GM19043 (cell line): ENCODE data around the gene ABR.
"Not testable (repeated sequence)": the region's sequence is repeated elsewhere in the genome, so short reads cannot be mapped to it uniquely, and the experiment has no call there.

Source experiments
- ATAC-seq: cut with Tn5 transposase; IDR thresholded peaks from one replicate; pipeline ENCODE4 v1.9.1; 2021; ENCODE audit warnings: low read depth; ENCODE audit not compliant: unreplicated experiment

The ABR gene

DNA sequence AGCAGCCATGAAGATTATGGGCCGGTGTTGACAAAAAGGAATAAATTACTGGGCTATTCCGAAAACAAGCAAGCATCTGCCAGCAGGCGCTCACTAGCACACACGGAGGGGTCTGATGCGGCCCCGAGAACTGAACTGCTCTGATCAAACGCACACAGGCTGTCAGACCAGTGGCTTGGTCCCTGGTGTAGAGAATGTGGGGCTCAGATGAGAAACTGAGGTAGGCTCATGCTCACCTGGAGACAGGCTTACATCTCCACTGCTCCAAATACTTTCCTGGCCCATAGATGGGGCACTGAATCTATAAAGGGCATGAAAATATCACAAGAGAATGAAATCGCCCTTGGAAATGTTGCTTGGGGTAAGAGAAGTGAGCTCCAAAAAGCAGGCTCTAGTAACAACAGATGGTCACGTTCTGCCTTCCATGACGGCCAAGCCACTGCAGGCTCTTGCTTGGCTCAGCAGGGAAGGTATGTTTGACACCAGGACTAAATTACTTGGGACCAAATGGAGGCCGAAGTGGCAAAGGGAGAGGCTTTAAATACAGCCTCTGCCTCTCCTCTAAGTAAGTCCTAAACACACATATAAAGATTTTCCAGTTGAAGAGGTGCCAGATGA, 5.4 kb downstream of the ABR start:
- no peak for ATAC-seq

DNA sequence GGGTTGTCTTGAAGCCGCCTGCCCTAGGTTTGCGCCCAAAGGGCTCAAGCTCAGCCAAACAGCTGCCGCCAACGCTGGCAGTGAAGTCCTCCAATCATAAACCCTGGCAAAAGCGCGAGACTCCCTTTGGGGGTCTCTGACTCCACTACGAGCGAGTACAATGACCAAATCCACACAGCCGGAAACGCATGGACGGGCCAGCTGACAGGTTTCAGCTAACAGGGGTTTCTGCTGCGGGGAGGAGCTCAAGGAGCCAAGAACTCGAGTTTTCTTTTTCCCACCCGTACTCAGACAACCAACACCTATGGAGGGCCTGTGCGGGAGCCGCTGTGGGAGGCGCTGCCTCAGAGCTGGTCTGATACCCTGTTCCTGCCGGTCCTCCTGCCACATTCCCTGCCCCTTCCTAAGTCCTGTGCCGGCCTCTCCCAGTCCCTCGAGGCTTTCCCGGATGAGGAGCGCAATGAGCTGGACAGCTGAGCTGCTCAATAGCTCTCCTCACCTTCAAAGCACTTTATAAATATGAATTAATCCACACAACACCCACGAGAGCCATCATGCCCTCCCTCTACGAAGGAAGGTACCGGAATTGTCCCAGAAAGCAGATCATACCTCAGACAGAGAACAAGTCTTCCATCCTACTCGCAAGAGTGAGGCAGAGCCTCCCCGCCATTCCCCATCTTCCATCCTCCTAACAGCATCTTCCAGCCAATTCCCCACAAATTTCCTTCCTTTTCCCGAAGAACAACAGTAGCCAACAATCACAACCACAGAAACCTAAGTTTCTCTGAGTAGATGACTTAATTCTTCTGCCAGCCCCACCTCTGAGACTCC, 6.1 kb downstream of the ABR start:
- no peak for ATAC-seq

DNA sequence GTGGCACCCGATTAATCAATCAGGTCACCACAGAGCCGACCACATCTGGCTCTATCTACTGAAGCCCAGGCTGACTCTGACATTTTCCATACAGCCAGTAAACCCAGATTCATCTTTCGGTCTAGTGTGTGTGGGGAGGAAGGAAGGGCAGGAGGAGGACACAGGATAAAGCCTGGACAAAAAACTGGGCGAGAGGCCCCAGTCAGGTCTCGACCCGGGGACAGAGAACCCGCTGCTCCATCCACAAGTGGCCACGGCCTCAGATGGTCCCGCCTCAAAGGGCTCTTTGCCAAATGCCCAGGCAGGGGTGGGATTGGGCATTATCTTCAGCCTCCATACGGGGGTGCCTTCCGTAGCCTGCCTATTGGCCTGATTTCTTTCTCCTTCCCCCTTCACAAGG, 7.8 kb downstream of the ABR start:
- ATAC-seq, result no peak

DNA sequence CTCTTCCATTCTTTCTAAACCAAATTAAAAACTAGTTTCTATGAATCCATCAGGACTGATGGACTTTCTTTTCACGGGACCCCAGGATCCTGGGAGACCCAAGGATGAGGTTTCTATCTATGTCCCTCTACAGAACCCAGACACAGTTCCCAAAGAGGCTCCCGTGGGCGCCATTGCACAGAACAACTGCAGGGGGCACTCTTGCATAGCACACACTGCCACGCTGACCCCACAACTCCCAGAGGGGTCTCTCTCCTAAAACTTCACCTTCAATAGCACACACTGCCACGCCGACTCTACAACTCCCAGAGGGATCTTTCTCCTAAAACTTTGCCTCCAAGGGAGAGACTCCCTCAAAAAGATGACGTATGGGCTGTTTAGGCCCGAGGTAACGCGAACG, 9.0 kb downstream of the ABR start:
- no peak for ATAC-seq

DNA sequence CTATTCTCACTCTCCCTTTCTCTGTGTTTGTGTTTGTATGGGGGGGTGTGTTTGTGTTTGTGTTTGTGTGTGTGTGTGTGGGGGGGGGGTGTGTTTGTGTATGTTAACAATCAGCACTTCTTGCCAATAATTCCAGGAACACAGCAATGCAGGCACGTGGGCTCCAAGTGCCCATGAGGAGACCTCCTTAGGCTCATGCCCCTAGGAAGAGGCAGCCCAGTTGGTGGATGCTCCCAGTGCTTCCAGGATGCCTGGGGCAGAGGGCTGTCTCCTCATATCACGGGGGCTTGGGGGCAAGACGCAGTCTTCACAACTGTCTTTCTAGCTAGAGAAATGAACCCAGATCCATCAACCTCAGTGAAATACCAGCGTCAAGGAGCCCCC, 9.9 kb downstream of the ABR start:
- no peak for ATAC-seq

DNA sequence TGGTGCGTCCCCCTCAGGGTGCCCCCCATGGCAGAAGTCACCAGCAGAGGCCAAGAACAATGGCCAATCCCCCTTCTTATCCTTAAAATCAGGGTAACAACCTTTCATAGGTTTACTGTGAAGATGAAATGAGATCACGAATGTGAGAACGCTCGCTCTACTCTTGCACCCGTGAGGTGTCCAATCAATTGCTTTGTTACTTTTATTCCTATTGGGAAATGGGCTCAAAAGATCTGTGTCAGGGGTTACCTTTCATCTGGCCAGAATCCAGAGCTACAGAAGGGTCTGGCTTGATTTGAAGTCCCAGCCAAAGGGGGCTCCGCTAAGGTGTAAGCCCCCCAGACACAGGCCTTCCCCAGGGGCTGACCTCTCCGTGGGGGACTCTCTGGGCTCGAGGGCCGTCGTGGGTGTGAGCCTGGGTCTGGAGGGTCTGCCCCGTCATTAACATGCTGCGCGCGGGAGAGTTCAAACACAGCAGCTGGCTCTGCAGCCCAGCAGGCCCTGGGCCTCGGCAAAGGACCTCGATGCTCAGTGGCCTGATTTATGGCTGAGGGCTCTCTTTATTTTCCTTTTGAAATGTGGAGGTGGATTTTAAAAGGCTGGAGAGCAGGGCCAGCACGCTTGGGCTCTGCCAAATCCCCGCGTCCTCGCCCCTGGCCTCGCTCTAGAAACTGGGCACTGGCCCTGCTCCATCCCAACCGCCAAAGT, 10.4 kb downstream of the ABR start:
- ATAC-seq, result no peak

DNA sequence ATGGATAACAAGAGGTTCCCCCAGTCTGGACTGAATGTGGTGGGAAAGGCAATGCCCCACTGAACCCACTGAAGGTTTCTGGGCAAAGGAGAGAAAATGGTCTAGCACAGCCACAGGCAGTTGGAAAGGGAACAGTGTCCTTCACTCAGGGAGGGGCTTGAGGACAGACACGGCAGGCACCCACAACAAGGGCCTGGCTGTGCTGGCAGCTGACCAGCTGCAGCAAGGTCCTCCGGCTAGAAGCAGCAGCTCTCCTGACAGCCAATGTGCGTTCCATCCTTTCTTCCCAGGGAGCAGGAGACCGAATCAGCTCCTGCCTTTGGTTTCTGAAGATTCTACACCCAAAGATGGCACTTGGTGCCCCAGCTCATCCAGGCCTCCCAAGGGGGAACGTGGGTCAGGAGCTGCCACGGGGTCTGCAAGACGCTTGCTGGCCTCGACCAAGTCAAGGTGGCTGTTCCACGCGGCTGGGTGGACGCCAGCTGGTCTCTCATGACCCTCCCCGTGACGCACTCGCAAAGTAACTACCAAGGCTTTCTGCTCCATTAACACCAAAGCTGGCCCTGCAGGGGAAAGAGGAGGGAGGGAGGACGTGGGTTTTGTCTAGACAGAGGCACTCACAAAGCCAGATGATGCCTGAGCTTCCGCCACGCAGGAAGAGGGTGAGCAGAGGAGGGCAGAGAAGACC, 11.1 kb downstream of the ABR start:
- ATAC-seq, result no peak

DNA sequence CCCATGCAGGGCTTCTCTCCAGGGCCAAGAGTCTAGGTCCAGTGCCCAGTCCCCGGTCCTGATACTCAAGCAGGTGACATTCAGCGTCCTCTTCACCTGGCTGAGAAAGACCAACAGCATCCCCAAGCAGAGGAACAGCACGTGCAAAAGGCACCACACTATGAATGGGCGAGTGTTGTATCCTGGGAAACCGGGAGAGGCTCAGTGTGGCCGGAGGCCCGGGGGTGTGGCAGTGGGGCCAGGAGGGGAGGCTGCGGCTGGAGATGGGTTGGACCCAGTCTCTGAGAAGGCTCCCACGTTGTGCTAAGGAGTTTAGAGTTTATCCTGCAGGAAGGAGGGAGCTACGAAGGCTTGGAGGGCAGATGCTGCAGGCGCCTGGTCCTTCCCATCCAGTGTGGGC, 13.5 kb downstream of the ABR start:
- ATAC-seq, result no peak

DNA sequence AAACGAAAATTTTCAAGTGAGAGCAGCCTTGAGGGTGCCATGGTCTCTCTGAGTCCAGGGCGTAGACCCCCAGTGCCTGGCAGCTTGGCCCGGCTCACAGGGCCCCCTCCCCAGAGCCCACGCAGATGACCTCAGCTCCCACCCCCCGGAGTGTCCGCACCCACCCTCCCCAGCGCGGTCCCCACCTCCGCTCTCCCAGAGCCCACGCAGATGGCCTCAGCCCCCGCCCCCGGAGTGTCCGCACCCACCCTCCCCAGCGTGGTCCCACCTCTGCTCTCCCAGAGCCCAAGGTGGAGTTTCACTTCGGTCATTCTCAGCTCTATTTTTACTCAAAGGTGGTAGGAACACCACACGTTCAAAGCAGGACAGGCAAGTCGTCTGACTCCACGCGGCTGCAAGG, 13.9 kb downstream of the ABR start:
- no peak for ATAC-seq

DNA sequence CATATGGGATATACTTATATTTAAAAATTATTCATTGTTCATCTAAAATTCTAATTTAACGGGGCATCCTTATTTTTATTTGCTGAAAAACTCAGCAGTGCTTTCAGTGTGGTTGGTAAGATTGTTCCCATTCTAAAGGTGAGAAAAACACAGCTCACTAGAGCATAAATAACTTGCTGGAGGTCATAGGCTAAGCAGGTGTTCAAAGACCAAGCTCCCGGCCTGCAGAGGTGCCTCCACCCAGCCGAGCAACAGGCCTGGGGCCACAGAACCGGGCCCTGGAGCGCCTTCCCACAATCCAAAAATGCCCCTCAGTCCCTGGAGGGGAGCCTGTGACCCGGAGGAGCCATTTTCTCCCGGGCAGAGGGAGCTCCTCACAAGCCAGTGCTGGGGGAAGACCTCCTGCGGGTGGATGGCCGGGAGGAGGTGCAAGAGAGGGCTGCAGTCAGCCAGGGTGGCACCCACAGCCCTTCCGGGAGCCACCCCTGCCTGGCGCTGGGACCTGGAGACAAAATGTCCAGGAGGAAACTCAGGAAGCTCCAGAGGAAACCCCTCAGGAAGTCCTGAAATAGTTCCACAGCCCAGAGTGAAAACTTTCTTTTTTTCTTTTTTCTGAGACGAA, 14.7 kb downstream of the ABR start:
- no peak for ATAC-seq

DNA sequence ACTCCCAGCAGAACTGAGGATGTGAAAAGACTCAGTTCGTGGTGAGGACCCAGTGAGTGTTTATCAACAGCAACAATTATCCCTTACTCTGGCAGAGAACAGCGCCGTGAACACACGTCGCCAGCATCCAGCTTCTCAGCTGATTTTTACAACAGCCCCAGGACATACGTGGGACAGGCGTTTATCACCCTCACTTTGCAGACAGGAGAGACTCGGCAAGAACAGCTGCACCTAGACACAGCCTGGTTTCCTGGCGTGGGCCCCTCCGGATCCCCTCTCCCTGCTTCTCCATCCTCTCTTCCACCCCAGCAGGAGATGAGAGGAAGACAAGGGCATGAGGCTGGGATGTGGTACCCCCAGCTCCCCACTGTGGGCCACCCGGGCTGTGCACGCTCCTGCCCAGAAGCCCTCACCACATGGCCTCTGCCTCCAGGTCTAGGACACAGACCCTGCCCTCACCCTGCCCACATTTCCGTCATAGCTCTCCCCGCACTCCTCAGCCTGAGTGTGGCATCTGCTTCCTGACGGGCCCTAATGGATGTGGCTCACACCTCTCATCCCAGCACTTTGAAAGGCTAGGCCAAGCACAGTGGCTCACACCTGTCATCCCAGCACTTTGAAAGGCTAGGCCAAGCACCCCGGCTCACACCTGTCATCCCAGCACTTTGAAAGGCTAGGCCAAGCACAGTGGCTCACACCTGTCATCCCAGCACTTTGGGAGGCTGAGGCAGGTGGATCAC, 17.5 kb downstream of the ABR start:
- no peak for ATAC-seq

DNA sequence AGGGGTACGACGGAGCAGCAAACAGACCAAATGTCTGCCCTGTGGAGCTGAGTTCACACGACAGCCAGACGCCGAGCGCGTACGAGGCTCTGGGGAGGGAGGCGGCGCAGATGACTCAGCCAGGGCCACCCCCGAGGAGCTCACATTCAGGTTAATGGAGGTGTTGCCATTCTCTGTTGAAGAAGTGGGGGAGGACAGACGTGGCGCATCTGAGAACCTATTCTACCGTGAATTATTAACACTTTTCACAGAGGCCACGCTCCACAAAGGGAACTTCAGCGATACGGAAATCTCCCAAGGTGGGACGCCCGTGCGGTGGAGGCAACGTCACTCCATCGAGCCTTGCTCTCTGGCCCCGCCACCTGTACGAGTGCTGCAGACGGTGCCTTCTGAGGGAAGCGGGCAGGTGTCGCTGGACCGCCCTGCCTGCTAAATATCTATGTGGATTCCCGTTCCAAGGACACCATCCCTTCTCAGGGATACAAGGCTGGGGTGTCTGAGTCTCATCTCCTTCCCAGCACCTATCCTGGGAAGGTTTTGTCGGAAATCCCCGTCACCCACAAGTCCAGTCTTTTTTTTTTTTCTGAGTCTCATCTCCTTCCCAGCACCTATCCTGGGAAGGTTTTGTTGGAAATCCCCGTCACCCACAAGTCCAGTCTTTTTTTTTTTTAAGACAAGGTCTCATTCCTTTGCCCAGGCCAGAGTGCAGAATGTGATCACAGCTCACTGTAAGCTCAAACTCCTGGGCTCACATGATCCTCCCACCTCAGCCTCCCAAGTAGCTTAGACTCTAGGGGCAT, 19.0 kb downstream of the ABR start:
- no peak for ATAC-seq

DNA sequence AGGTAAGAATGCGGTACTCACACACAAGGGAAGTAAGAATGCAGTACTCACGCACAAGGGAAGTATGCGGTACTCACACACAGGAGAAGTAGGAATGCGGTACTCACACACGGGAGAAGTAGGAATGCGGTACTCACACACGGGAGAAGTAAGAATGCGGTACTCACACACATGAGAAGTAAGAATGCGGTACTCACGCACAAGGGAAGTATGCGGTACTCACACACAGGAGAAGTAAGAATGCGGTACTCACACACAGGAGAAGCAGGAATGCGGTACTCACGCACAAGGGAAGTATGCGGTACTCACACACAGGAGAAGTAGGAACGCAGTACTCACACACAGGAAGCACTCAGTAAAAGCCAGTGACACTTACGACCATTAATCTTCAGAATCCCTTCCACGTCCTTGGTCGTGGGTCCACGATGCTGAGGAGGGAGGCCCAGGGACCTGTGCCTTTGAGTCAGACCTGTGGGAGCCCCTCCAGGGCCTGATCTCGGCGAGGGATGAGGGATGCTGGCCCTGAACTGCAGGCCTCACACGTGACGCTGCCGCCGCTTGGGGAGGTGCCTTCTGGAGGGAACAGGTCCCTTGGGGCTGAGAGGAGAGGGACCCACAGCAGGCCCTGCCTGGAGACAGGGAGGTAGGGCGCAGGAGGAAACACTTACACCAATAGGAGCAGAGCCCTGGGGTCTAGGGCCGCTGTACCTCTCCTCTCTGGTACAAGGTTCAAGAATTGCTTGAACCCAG, 20.2 kb downstream of the ABR start:
- ATAC-seq, result no peak

DNA sequence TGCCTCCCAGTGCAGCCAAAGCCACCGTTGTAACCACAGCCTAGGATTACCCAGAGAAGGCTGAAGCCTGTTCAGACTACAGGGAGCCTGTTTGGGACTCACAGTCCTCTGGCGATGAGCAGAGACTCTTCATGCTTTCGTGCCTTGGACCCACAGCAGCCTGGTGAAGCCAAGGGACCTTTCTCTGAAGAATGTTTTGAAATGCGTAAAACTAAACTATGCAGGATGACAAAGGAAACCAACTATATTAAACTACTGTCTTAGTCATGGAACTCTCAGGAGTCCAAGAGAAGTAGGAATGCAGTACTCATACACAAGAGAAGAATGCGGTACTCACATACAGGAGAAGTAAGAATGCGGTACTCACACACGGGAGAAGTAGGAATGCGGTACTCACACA, 20.9 kb downstream of the ABR start:
- no peak for ATAC-seq

DNA sequence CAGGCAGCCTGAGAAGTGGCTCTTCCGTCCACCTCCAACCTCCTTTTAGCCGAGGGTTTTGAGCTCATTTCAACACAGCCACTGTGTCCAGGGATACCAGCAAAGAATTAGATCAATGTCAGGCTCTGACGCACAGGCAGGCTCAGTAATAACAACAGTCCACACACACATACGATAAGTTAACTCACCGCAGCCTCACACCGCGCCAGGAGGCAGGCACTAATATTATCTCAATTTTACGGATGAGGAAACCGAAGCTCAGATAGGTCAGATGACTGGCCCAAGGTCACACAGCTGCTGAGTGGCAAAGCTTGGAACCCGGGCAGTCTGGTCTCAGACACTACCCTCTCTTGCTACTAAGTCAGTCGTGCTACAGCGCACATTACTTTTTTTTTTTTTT, 22.9 kb downstream of the ABR start:
- ATAC-seq, result no peak

DNA sequence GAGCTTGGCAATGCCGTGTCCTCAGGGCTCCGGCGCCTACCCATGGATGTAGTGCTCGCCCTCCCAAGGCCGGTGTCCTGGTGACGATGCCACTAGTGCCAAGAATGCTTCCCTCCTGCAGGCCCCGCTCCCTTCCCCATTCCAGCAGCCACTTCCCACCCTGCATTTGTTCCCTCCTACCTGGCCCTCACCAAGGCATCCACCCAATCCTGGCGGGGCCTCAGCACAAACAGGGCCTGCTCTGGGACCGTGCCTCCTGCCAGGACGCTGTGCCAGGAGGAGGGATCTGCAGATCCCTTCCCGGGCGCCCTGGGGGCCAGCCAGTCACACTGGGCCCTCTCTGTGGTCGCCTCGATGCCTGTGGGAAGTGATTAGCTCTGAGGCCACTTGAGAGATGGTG, 25.1 kb downstream of the ABR start:
- ATAC-seq, result no peak

DNA sequence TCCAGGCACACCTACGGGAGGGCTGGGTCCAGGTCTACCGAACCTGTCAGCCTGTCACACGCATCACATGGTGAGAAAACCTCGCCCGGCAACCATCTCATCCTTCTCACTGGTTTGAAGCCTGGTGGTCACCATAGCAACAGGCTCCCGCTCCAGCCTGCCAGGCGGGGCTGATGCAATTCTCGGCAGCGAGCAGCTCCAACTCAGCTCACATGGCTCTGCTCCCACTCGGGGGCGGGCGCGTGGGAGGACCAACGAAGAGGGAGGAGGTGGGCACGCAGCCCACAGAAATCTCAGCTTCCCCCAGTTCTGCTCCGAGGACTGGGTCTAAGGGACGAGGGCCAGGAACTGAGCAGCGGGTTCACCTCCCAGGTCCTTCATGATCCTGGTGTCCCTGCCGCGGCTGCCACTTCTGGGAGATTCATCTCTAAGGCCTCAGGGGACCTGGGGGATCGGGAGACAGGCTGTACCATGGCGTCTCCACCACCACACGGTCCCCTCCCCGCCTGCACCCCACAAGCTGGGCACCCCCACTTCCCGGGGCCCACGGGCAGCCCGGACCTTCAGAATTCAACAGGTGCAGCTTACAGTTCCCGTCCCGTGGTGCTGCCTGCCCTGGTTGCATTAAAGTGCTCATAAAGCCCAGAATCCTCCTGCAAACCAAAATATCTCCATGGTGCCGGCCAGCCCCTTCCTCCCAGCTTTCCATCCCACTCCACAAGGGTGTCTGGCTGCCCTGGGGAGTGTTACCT, 25.8 kb downstream of the ABR start:
- ATAC-seq, result no peak

DNA sequence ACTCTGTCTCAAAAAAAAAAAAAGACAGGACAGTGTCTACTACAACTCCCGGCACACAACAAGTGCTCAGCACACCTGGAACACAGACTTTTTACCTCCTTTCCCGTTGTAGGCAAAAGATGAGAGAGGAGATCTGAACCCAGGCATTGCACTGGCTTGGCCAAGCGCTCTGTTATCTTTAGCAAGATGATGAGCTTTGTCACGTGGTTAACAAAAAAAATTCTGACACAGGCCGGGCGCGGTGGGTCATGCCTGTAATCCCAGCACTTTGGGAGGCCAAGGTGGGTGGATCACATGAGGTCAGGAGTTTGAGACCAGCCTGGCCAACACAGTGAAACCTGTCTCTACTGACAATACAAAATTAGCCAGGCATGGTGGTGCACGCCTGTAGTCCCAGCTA, 27.2 kb downstream of the ABR start:
- ATAC-seq, result not testable (repeated sequence)
